Measurements from ENCODE around the gene TSHZ1. TPM values are rescaled to one million over a fixed set of nuclear protein-coding genes. Genes with fewer than 3 reads are reported as not detected.

Gene TSHZ1
- total RNA-seq, 1 donor from 2014 or later = 1.3 TPM

DNA sequence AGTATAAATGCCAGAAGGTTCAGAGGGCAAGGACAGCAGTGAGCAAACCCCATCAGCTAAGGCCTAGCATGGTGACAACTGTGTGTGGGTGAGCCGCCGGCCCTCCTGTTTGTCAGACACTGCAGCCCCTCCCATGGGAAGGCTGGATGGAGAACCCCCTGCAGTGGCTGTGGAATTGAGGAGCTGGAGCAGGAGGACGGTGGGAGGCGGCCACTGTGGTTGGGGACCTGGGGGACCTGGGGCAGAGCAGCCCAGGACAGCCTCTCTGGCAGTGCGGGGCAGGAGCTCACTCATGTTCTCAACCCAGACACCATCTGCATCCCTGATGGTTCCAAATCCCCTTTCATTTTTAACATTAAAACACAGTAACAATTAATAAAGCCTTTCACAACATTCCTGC, 68.8 kb downstream of the TSHZ1 start:
- H3K36me3 ChIP-seq (ENCODE audit: control insufficient read depth, insufficient read depth, low read length) = no peaks in the 10 kb centered on the region
- FAIRE-seq (no peak), DNase-seq (ENCODE audit: low read depth) (no peak)
- H3K27me3 ChIP-seq (ENCODE audit: control insufficient read depth, insufficient read depth, low read length) = no peaks in the 10 kb centered on the region
- TF ChIP-seq, protein P1, sequence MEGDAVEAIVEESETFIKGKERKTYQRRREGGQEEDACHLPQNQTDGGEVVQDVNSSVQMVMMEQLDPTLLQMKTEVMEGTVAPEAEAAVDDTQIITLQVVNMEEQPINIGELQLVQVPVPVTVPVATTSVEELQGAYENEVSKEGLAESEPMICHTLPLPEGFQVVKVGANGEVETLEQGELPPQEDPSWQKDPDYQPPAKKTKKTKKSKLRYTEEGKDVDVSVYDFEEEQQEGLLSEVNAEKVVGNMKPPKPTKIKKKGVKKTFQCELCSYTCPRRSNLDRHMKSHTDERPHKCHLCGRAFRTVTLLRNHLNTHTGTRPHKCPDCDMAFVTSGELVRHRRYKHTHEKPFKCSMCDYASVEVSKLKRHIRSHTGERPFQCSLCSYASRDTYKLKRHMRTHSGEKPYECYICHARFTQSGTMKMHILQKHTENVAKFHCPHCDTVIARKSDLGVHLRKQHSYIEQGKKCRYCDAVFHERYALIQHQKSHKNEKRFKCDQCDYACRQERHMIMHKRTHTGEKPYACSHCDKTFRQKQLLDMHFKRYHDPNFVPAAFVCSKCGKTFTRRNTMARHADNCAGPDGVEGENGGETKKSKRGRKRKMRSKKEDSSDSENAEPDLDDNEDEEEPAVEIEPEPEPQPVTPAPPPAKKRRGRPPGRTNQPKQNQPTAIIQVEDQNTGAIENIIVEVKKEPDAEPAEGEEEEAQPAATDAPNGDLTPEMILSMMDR (IDR thresholded peaks at IDR 0.05; ENCODE audit: insufficient read depth, low read length, severe bottlenecking) = no peak
- no peak overlapping the region for H3K4me3 ChIP-seq (ENCODE audit: low read depth, low read length)

DNA sequence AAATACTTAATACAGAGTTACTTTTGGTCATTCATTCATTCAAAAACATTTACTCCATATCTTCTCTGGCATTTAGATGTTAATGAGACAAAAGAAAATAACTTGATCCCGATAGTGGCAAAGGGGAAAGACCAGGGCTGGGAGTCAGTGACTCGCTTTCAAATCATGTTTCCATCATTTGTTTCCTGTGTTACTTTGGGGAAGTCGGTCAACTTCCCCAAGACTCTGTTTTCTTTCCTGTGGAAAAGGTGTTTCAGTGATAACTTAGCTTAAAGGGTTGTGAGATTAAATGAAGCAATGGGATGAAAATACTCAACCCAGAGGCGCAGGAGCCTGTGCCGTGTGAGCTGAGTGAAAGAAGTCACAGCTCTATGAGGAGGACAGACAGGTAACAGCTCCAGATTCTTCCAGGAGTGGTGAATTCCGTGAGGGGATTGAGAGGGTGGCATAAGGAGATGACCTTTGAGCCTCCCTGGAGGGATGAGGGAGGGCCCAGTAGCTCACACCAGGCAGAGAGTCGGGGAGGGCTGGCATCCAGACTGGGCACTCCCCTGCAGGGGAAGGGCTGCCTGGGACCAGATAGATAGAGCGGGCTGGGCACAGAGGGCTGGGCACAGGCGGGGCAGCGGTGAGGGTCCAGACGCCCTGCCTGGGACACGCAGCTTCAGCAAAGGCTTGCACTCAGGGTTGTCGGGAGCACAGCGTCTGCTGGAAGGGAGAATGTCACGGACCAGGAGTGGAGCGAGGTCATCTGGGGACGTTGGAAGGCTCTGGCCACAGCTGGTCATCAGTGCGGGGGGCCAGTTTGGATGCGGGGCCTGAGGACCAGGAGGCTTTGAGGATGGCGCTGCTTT, 70.1 kb downstream of the TSHZ1 start:
- Histone ChIP-seq H3K4me3 (ENCODE audit: low read depth, low read length) (no peak overlapping the region), H3K27me3 (ENCODE audit: control insufficient read depth, insufficient read depth, low read length) (no peaks in the 10 kb centered on the region), H3K36me3 (ENCODE audit: control insufficient read depth, insufficient read depth, low read length) (no peaks in the 10 kb centered on the region)
- no peak for DNase-seq (ENCODE audit: low read depth)
- TF ChIP-seq, protein P1 (IDR thresholded peaks at IDR 0.05; ENCODE audit: insufficient read depth, low read length, severe bottlenecking) = no peak
- no peak for FAIRE-seq

DNA sequence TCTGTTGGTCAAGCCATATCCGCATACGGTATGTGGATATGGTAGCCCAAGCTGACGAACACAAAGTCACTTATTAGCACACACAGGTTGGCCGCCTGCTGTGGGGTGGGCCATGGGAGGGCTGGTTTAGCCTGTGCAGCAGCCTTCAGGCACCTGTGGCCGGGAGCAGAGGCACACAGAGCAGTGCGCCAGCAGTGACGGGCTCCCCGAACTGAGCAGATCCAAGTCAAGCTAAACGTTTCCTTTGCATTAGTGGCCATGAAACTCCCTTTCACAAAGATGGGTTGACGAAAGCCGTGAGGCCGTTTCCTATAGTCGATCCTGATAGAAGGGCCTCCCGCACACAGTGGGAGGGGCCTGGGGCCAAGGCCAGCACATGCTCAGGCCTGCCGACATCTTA, 72.1 kb downstream of the TSHZ1 start:
- TF ChIP-seq, protein P1 (IDR thresholded peaks at IDR 0.05; ENCODE audit: insufficient read depth, low read length, severe bottlenecking) = no peak
- no peak overlapping the region for H3K4me3 ChIP-seq (ENCODE audit: low read depth, low read length)
- DNase-seq (ENCODE audit: low read depth) = no peak
- FAIRE-seq = no peak
- peaks cover 5% of the 10 kb centered on the region for H3K36me3 ChIP-seq (ENCODE audit: control insufficient read depth, insufficient read depth, low read length)
- H3K27me3 ChIP-seq (ENCODE audit: control insufficient read depth, insufficient read depth, low read length) = no peaks in the 10 kb centered on the region

DNA sequence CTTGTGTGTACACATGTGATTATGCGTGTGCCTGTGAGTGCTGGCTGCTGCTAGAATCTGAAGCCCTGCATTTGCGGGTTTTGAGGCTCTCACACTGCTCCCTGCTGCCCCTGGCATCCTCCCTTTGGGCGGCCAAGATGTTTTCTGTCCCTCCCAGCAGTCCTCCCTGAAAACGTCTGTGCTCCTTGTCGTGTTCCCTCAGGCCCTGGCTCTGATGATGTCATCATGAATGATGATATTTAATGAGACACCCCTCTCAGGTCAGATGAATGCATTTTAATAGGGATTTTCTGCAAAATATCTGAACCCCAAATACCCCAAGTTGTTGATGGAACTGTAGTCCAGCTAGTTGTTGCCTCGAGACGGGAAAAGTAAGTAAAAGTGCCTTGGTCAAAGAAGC, 73.1 kb downstream of the TSHZ1 start:
- H3K4me3 ChIP-seq (ENCODE audit: low read depth, low read length) = no peak overlapping the region
- FAIRE-seq = no peak
- TF ChIP-seq, protein P1 (IDR thresholded peaks at IDR 0.05; ENCODE audit: insufficient read depth, low read length, severe bottlenecking) = no peak

DNA sequence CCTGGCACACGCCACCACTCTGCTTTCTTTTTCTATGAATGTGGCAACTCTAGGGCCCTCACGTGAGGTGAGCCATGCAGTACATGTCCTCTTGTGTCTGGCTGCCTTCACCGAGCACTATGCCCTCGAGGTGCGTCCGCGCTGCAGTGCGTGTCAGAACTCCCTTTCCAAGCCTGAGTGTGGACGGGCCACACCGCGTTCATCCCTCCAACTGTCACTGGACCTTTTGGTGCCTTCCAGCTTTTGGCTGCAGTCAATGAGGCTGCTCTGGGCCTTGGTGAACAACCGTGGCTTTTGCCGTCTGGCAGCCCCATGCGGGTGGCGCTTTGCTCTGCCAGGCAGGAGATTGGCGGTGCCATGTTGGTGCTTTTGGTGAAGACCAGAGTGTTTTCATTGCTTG, 74.0 kb downstream of the TSHZ1 start:
- no peaks in the 10 kb centered on the region for H3K27me3 ChIP-seq (ENCODE audit: control insufficient read depth, insufficient read depth, low read length)
- peaks cover 5% of the 10 kb centered on the region for H3K36me3 ChIP-seq (ENCODE audit: control insufficient read depth, insufficient read depth, low read length)

More for the DNA sequence above, 73.1 kb downstream of the TSHZ1 start:
- H3K27me3 ChIP-seq (ENCODE audit: control insufficient read depth, insufficient read depth, low read length) = no peaks in the 10 kb centered on the region
- peaks cover 5% of the 10 kb centered on the region for H3K36me3 ChIP-seq (ENCODE audit: control insufficient read depth, insufficient read depth, low read length)
- DNase-seq (ENCODE audit: low read depth) = peak; percentile 4

More for the DNA sequence above, 74.0 kb downstream of the TSHZ1 start:
- FAIRE-seq = no peak
- no peak for DNase-seq (ENCODE audit: low read depth)
- TF ChIP-seq, protein P1 (IDR thresholded peaks at IDR 0.05; ENCODE audit: insufficient read depth, low read length, severe bottlenecking) = no peak
- no peak overlapping the region for H3K4me3 ChIP-seq (ENCODE audit: low read depth, low read length)
